Stimulated activated CD8-positive, alpha-beta memory T cell treated with anti-CD3 and anti-CD28 coated beads, Interleukin-15, amount 100 ng/mL, for 24 hours (primary cell): ENCODE measurements around the gene MFSD1.

Experiments used
- DNase-seq: peaks from one replicate; pipeline ENCODE4 v3.0.0-alpha.2; 2020; ENCODE audit warnings: low read depth

The MFSD1 gene

GRCh38 chr3:158801696-158802408 lies at the start of gene MFSD1:
MFSD1 (plus strand) TSS chr3:158802054; CDS start chr3:158802153, 99 bp downstream.
- DNase-seq = peak; percentile 78

DNA sequence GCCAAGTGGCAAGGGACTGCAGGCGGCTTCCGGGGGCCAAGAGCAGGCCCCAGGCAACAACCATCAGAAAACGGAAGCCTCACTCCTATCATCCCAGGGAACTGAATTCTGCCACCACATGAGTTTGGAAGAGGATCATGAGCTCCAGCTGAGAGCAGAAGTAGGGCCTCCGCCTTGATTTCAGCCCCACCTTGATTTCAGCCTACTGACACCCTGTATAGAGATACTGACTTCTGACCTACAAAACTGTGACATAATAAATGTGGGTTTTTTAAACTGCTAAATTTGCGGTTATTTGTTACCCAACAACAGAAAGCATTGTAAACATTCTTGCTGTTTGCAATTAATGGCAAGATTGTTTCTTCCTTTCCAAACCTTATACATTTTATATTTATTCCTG lies 48.0 kb upstream of the MFSD1 start:
- no peak for DNase-seq

- no peak for DNase-seq
Measured at GRCh38 chr3:158755421-158755820, 46.4 kb upstream of the MFSD1 start.

DNA sequence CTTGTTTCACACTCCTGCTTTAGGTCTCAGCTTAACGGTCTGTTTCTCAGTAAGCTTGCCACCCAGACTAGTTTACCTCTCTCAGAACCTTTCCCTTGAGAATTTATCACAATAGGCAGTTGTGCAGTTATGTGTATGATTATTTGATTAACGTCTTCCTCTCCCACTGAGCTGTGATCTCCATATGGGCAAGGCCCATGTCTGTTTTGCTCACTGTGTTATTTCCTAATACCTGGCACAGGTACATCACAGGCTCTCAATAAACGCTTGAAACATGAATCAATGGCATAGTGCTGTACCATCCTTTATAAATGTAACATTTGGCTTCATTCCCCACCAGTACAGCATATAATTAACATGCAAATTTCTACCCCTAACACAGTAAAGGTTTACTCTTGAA lies 40.5 kb upstream of the MFSD1 start:
- no peak for DNase-seq

GRCh38 chr3:158762701-158763100 lies 39.2 kb upstream of the MFSD1 start:
- DNase-seq = no peak

DNA sequence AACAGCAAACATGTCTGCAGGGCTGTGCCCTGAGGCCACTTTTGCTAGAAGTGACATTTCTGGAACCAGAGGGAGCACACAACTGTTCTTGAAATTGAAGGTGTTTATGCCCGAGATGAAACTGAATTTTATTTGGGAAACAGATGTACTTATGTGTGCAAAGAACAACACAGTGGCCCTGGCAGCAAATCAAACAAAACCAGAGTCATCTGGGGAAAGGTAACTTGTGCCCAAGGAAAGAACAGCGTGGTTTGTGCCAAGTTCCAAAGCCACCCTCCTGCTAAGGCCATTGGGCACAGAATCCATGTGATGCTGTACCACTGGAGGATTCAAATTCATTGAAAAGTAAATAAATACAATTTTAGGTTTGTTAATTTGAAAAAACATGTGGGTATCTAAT lies 38.4 kb upstream of the MFSD1 start:
- DNase-seq = no peak

GRCh38 chr3:158765518-158766205 lies 36.2 kb upstream of the MFSD1 start:
- DNase-seq = no peak

DNA sequence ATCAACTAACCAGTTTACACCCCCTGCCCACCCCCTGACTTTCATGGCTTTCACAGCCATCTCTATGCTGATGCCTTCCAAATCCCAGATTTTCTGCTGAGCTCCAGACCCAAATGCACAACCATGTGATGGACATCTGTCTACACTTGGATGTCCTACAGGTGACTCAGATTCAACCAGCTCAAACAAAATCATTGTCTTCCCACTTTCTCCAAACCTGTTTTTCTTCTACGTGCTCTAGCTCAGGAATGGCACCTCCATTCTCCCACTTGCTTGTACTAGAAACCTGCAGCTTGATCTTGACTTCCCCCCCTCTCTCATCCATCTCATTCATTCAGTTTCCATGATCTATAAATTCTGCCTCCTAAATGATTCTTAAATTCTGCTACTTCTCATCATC lies 35.5 kb upstream of the MFSD1 start:
- no peak for DNase-seq

DNA sequence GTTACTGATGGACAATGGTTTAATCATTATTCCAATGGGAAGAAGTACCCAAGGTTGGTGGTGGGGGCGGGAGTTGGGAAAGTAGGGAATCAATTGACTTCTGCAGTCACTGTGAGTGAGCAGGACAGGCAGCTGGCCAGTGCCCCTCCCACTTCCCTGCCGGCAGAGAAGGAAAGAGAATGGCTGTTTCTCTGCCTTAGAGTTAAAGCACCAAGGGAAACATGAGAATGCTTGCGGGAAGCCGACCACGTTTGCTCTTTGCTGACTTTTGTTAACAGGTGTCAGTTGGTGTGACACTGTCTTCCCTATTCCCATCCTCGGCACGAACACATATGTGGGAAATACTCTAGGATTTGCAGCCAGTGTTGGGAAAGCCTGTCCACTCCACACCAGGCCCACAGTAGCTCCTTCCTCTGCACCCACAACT lies 33.5 kb upstream of the MFSD1 start:
- DNase-seq = no peak

- DNase-seq = no peak
Measured at GRCh38 chr3:158768881-158769543, 32.8 kb upstream of the MFSD1 start.

DNA sequence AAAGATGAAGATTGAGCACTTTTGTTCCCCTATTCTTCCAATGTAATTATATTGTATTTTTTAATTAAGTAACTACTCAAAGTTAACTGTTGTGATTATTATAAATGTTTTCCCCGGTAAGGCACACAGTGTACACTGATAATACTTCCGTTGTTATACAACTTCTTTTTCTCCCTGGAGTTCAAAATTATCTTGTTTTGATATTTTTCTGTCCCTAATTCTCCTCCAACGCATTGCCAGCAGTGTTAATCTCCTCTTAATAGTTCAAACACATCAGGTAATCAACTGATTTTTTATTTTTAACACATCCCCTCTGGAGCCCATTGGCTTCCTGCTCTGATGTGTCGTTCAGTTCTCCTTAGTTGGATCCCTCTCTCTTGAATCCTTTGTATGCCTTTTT lies 32.3 kb upstream of the MFSD1 start:
- no peak for DNase-seq

DNA sequence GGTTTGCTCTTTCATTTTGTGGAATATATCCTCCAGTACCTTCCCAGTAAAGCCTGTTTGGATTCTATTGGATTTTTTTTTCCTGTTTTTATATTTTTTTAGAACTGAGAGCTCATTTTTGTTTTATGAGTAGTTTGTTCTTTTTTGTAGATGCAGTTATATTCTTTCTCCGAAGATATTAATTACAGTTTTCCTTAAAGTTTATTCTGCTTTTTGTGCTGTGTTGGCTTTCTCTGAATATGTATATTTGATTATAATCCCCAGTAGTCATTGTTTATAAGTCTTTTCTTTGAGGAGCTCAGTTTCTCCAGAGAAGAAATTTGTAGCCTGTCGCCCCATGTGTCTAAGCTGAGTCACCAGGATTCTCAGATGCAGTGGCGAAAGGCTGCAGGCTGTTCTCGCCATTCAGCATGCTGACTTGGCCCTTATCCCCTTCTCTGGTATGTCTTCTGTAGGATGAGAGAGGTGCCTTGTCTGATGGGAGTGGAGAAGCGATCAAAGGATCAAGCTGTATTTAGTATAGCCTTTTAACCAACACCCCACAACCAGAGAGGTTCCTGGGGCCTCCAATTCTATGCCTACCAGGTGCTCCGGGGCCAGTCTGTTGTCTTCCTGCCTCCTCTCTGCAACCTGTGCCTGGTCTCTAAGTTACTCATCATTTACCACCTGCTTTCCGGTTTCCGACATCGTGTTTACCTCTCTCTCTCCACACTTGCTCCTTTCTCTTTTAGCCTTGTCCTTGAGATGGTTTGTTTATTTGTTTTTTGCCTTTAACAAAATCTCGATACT lies 31.7 kb upstream of the MFSD1 start:
- DNase-seq = no peak

GRCh38 chr3:158770741-158771350 lies 31.0 kb upstream of the MFSD1 start:
- no peak for DNase-seq

- no peak for DNase-seq
Measured at GRCh38 chr3:158771577-158771976, 30.3 kb upstream of the MFSD1 start.

GRCh38 chr3:158771982-158772381 lies 29.9 kb upstream of the MFSD1 start:
- no peak for DNase-seq

DNA sequence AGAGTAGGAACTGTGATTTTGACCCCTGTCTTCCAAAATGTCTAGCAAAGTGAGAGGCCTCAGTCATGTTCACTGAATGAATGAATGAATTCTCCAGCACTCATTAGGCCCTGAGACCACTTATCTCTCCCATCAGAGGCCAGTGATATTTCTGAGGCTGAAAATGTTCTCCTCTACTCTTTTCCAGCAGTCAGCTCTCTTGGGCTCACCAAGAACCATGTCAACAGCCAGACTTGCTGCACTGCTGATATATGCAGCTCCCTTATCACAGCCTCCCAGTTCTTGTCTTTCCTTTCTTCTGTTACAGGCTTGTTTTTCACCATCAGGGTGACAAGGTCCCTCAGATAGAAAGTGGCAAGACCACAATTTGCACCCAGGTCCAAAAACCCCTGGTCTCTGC lies 28.7 kb upstream of the MFSD1 start:
- no peak for DNase-seq

- no peak for DNase-seq
Measured at GRCh38 chr3:158773845-158774830, 27.7 kb upstream of the MFSD1 start.

- no peak for DNase-seq
Measured at GRCh38 chr3:158774965-158775364, 26.9 kb upstream of the MFSD1 start.

DNA sequence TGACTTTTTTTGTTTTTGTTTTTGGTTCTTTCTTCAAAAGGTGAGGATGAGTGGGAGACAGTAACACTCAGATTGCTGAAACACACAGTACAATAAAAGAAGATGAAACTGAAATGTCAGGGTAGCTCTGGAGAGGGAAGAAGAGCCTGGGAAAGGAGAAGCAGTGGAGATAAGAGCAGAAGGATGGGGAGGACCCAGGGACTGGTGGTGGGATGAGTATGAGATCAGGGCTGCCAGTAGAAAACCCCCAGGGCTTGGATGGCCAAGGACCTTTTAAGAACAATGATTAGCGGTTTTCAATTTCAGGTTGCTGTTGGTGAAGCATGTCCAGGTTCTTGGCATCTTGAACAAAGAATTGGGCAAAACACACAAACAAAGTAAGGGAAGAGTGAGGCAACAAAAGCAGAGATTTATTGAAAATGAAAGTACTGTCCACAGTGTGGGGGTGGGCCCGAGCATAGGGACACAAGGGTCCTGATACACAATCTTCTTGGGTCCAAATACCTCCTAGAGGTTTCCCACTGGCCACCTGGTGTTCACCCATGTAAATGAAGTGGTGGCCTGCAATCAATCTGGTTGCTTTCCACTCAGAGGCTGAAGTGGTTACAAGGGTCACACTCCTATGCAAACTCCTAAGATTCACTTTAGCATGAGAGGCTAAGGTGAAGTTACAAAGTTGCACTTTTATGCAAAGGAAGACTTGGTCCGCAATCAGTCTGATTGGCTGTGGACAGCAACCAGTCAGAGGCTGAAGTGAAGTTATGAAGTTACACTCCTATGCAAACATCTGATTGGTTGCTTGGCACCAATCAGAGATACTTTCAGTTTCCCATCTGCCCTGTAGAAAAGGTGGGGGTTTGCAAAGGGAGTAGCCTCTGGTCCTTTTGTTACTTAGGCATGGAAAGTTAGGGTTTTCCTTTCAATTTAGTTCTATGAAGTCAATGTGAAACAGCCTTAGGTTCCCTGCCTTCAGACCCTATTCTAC lies 26.1 kb upstream of the MFSD1 start:
- DNase-seq = no peak

- DNase-seq = no peak
Measured at GRCh38 chr3:158776531-158776930, 25.3 kb upstream of the MFSD1 start.
